GM23338 (cell line): Measurements from ENCODE around the gene EXOC4. TPM values are rescaled to one million over a fixed set of nuclear protein-coding genes. Genes with fewer than 3 reads are reported as not detected.

ENCODE experiments used
- ATAC-seq: fragments of 200-7000 bp; cut with Tn5 transposase; 3 replicates; pipeline ENCODE4 v1.9.1; 2020
- DNase-seq: peaks from one replicate; pipeline ENCODE4 v3.0.0-alpha.2; 2015; ENCODE audit warnings: low spot score
- H2AFZ ChIP-seq: fragments of 200-600 bp; sonication (generic); 2 replicates; pipeline ENCODE4 v1.8.0; 2016; ENCODE audit warnings: antibody characterized with exemption, mild to moderate bottlenecking, moderate library complexity
- H3F3A ChIP-seq: fragments of 200-600 bp; sonication (generic); replicated peaks from 2 replicates; pipeline ENCODE4 v1.8.0; 2017; ENCODE audit warnings: antibody characterized with exemption, mixed run types, low read depth
- H3K27ac ChIP-seq: fragments of 200-600 bp; sonication (generic); 2 replicates; pipeline ENCODE4 v1.6.1; 2016; ENCODE audit warnings: low read depth
- H3K27me3 ChIP-seq: fragments of 200-600 bp; sonication (generic); 2 replicates; pipeline ENCODE4 v1.8.0; 2016; ENCODE audit warnings: mild to moderate bottlenecking, mixed run types, moderate library complexity; ENCODE audit not compliant: insufficient read depth
- H3K36me3 ChIP-seq: fragments of 200-600 bp; sonication (generic); 2 replicates; pipeline ENCODE4 v1.8.0; 2016; ENCODE audit warnings: mild to moderate bottlenecking; ENCODE audit not compliant: insufficient read depth
- H3K4me1 ChIP-seq: fragments of 200-600 bp; sonication (generic); 2 replicates; pipeline ENCODE4 v1.8.0; 2016; ENCODE audit warnings: mild to moderate bottlenecking, moderate library complexity; ENCODE audit not compliant: insufficient read depth
- H3K4me2 ChIP-seq: fragments of 200-600 bp; sonication (generic); 2 replicates; pipeline ENCODE4 v1.7.1; 2017; ENCODE audit warnings: mixed run types
- H3K4me3 ChIP-seq: fragments of 200-600 bp; sonication (generic); 2 replicates; pipeline ENCODE4 v1.6.1; 2016; ENCODE audit warnings: mixed run types
- H3K79me2 ChIP-seq: fragments of 200-600 bp; sonication (generic); replicated peaks from 2 replicates; pipeline ENCODE4 v1.8.0; 2017; ENCODE audit warnings: mild to moderate bottlenecking; ENCODE audit not compliant: insufficient read depth
- H3K9me2 ChIP-seq: fragments of 200-600 bp; sonication (generic); 2 replicates; pipeline ENCODE4 v1.8.0; 2017; ENCODE audit not compliant: insufficient read depth
- H4K20me1 ChIP-seq: fragments of 200-600 bp; sonication (generic); replicated peaks from 2 replicates; pipeline ENCODE4 v1.8.0; 2017; ENCODE audit warnings: mild to moderate bottlenecking; ENCODE audit not compliant: insufficient read depth
- H3K27ac Mint-ChIP-seq: 2 replicates; pipeline ENCODE4 v1.8.0; 2020; ENCODE audit warnings: inconsistent platforms, mild to moderate bottlenecking, moderate library complexity, mixed read lengths
- H3K27me3 Mint-ChIP-seq: 3 replicates; pipeline ENCODE4 v1.8.0; 2022; ENCODE audit warnings: low read depth, mild to moderate bottlenecking, moderate library complexity, mixed read lengths, inconsistent platforms; ENCODE audit not compliant: insufficient read depth, poor library complexity
- H3K36me3 Mint-ChIP-seq: 3 replicates; pipeline ENCODE4 v1.8.0; 2021; ENCODE audit warnings: low read depth, mild to moderate bottlenecking, inconsistent platforms, moderate library complexity, mixed read lengths
- H3K4me1 Mint-ChIP-seq: 3 replicates; pipeline ENCODE4 v1.8.0; 2020; ENCODE audit warnings: mild to moderate bottlenecking, inconsistent platforms, mixed read lengths
- H3K4me3 Mint-ChIP-seq: 3 replicates; pipeline ENCODE4 v1.8.0; 2021; ENCODE audit warnings: moderate library complexity, mild to moderate bottlenecking, inconsistent platforms, mixed read lengths
- H3K9me3 Mint-ChIP-seq: 3 replicates; pipeline ENCODE4 v1.8.0; 2020; ENCODE audit warnings: moderate library complexity, mild to moderate bottlenecking, inconsistent platforms, mixed read lengths
- CREB1 ChIP-seq: fragments of 250-450 bp; sonication (Bioruptor Pico); IDR thresholded peaks from 2 replicates; pipeline ENCODE4 v1.5.0; 2020; ENCODE audit warnings: low read depth, mild to moderate bottlenecking, moderate library complexity
- EZH2 ChIP-seq: fragments of 200-600 bp; sonication (generic); IDR thresholded peaks from one replicate; pipeline ENCODE4 v1.8.0; 2017; ENCODE audit warnings: antibody characterized with exemption, mild to moderate bottlenecking, low read depth; ENCODE audit not compliant: unreplicated experiment
- EZH2phosphoT487 ChIP-seq: fragments of 200-600 bp; sonication (generic); IDR thresholded peaks from one replicate; pipeline ENCODE4 v1.8.1; 2018; ENCODE audit warnings: antibody characterized with exemption; ENCODE audit not compliant: unreplicated experiment
- JUNB ChIP-seq: IDR thresholded peaks from one replicate; pipeline ENCODE4 v1.6.1; 2016; ENCODE audit warnings: antibody characterized with exemption; ENCODE audit not compliant: unreplicated experiment
- NANOG ChIP-seq: IDR thresholded peaks from 2 replicates; pipeline ENCODE4 v1.6.1; 2016; ENCODE audit warnings: antibody characterized with exemption, borderline replicate concordance
- POLR2AphosphoS5 ChIP-seq: IDR thresholded peaks from 2 replicates; pipeline ENCODE4 v1.6.1; 2016; ENCODE audit warnings: antibody characterized with exemption, low read depth
- STAT1 ChIP-seq: IDR thresholded peaks from one replicate; pipeline ENCODE4 v1.6.1; 2016; ENCODE audit warnings: antibody characterized with exemption; ENCODE audit not compliant: unreplicated experiment
- ZNF331 ChIP-seq: fragments of 250-450 bp; sonication (Bioruptor Pico); IDR thresholded peaks from 2 replicates; pipeline ENCODE4 v1.5.0; 2020; ENCODE audit warnings: low read depth, mild to moderate bottlenecking, moderate library complexity
- polyA plus RNA-seq: library from polyadenylated mRNA; unstranded; fragments of >200 nt; fragmentation: Nextera tagmentation; extraction: Ambion mirVana; gene quantifications from 2 replicates; pipeline ENCODE4 v1.2.1, GENCODE V29; 2016
- total RNA-seq: library from RNA; depleted of rRNA; stranded (reverse); fragments of >200 nt; shearing (Covaris generic); gene quantifications from 2 replicates; pipeline ENCODE4 v1.2.3, GENCODE V29; 2014
- TF ChIP-seq, protein P1 (sequence below): IDR thresholded peaks from 2 replicates; pipeline ENCODE4 v1.6.1; 2016; ENCODE audit warnings: antibody characterized with exemption
- TF ChIP-seq, protein P2 (sequence below): IDR thresholded peaks from one replicate; pipeline ENCODE4 v1.6.1; 2018; ENCODE audit warnings: antibody characterized with exemption; ENCODE audit not compliant: unreplicated experiment
- TF ChIP-seq, protein P3 (sequence below), 2 experiments: fragments of 200-600 bp in 1 of 2; sonication (generic) in 1 of 2; conservative IDR thresholded peaks; 2 replicates each; pipeline versions ENCODE4 v1.5.1 to v1.6.1; 2016 to 2017; ENCODE audit warnings: antibody characterized with exemption in 2 of 2, low read depth in 2 of 2, mild to moderate bottlenecking in 2 of 2, moderate library complexity in 1 of 2
- TF ChIP-seq, protein P4 (sequence below): fragments of 250-450 bp; sonication (Bioruptor Pico); IDR thresholded peaks from 2 replicates; pipeline ENCODE4 v1.5.0; 2020; ENCODE audit warnings: mild to moderate bottlenecking, moderate library complexity

Gene EXOC4
- total and polyA plus RNA-seq, 2 experiments from 2014 or later = 37.5 to 52.7 TPM

DNA sequence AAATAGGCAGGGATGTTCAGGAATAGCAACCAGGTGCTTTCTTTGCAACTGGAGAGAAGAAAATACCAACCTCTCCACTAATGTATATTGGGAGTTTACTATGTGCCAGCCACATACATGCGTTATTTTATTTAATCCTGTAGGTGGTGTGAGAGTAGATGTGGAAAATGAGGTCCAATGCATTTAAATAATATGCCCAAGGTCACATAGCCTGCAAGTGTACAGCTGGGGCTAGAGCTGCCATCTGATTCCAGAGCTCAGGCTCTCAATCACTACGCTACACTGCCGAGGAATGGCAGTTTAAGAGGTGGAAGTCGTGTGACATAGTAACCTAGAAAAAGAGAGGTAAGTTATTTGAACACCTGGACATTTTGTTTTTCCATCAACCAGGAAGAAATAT lies 277.0 kb downstream of the EXOC4 start:
- no peak overlapping the region for H3K4me3 ChIP-seq
- H3F3A ChIP-seq = no peaks in the 10 kb centered on the region
- no peak overlapping the region for H2AFZ ChIP-seq
- no peak overlapping the region for H3K27ac ChIP-seq
- Mint-ChIP-seq H3K9me3 (no peaks in the 10 kb centered on the region), H3K27me3 (no peaks in the 10 kb centered on the region), H3K4me3 (no peak overlapping the region), H3K36me3 (no peaks in the 10 kb centered on the region), H3K4me1 (peaks cover 30% of the 10 kb centered on the region), H3K27ac (no peak overlapping the region)
- H3K4me2 ChIP-seq = no peak overlapping the region
- H3K79me2 ChIP-seq = no peaks in the 10 kb centered on the region
- no peak for ATAC-seq
- TF ChIP-seq JUNB (no peak), EZH2 (no peak), ZNF331 (CRISPR knock-in tag) (no peak), EZH2phosphoT487 (no peak), STAT1 (no peak), CREB1 (no peak), NANOG (no peak), POLR2AphosphoS5 (no peak)
- TF ChIP-seq, protein P1, sequence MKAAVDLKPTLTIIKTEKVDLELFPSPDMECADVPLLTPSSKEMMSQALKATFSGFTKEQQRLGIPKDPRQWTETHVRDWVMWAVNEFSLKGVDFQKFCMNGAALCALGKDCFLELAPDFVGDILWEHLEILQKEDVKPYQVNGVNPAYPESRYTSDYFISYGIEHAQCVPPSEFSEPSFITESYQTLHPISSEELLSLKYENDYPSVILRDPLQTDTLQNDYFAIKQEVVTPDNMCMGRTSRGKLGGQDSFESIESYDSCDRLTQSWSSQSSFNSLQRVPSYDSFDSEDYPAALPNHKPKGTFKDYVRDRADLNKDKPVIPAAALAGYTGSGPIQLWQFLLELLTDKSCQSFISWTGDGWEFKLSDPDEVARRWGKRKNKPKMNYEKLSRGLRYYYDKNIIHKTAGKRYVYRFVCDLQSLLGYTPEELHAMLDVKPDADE = no peak
- TF ChIP-seq, protein P2, sequence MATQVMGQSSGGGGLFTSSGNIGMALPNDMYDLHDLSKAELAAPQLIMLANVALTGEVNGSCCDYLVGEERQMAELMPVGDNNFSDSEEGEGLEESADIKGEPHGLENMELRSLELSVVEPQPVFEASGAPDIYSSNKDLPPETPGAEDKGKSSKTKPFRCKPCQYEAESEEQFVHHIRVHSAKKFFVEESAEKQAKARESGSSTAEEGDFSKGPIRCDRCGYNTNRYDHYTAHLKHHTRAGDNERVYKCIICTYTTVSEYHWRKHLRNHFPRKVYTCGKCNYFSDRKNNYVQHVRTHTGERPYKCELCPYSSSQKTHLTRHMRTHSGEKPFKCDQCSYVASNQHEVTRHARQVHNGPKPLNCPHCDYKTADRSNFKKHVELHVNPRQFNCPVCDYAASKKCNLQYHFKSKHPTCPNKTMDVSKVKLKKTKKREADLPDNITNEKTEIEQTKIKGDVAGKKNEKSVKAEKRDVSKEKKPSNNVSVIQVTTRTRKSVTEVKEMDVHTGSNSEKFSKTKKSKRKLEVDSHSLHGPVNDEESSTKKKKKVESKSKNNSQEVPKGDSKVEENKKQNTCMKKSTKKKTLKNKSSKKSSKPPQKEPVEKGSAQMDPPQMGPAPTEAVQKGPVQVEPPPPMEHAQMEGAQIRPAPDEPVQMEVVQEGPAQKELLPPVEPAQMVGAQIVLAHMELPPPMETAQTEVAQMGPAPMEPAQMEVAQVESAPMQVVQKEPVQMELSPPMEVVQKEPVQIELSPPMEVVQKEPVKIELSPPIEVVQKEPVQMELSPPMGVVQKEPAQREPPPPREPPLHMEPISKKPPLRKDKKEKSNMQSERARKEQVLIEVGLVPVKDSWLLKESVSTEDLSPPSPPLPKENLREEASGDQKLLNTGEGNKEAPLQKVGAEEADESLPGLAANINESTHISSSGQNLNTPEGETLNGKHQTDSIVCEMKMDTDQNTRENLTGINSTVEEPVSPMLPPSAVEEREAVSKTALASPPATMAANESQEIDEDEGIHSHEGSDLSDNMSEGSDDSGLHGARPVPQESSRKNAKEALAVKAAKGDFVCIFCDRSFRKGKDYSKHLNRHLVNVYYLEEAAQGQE = no peak
- TF ChIP-seq, protein P3, sequence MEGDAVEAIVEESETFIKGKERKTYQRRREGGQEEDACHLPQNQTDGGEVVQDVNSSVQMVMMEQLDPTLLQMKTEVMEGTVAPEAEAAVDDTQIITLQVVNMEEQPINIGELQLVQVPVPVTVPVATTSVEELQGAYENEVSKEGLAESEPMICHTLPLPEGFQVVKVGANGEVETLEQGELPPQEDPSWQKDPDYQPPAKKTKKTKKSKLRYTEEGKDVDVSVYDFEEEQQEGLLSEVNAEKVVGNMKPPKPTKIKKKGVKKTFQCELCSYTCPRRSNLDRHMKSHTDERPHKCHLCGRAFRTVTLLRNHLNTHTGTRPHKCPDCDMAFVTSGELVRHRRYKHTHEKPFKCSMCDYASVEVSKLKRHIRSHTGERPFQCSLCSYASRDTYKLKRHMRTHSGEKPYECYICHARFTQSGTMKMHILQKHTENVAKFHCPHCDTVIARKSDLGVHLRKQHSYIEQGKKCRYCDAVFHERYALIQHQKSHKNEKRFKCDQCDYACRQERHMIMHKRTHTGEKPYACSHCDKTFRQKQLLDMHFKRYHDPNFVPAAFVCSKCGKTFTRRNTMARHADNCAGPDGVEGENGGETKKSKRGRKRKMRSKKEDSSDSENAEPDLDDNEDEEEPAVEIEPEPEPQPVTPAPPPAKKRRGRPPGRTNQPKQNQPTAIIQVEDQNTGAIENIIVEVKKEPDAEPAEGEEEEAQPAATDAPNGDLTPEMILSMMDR (conservative IDR thresholded peaks at IDR 0.05; ENCODE audit: low read depth in 2 of 2) = no peak
- TF ChIP-seq, protein P4, sequence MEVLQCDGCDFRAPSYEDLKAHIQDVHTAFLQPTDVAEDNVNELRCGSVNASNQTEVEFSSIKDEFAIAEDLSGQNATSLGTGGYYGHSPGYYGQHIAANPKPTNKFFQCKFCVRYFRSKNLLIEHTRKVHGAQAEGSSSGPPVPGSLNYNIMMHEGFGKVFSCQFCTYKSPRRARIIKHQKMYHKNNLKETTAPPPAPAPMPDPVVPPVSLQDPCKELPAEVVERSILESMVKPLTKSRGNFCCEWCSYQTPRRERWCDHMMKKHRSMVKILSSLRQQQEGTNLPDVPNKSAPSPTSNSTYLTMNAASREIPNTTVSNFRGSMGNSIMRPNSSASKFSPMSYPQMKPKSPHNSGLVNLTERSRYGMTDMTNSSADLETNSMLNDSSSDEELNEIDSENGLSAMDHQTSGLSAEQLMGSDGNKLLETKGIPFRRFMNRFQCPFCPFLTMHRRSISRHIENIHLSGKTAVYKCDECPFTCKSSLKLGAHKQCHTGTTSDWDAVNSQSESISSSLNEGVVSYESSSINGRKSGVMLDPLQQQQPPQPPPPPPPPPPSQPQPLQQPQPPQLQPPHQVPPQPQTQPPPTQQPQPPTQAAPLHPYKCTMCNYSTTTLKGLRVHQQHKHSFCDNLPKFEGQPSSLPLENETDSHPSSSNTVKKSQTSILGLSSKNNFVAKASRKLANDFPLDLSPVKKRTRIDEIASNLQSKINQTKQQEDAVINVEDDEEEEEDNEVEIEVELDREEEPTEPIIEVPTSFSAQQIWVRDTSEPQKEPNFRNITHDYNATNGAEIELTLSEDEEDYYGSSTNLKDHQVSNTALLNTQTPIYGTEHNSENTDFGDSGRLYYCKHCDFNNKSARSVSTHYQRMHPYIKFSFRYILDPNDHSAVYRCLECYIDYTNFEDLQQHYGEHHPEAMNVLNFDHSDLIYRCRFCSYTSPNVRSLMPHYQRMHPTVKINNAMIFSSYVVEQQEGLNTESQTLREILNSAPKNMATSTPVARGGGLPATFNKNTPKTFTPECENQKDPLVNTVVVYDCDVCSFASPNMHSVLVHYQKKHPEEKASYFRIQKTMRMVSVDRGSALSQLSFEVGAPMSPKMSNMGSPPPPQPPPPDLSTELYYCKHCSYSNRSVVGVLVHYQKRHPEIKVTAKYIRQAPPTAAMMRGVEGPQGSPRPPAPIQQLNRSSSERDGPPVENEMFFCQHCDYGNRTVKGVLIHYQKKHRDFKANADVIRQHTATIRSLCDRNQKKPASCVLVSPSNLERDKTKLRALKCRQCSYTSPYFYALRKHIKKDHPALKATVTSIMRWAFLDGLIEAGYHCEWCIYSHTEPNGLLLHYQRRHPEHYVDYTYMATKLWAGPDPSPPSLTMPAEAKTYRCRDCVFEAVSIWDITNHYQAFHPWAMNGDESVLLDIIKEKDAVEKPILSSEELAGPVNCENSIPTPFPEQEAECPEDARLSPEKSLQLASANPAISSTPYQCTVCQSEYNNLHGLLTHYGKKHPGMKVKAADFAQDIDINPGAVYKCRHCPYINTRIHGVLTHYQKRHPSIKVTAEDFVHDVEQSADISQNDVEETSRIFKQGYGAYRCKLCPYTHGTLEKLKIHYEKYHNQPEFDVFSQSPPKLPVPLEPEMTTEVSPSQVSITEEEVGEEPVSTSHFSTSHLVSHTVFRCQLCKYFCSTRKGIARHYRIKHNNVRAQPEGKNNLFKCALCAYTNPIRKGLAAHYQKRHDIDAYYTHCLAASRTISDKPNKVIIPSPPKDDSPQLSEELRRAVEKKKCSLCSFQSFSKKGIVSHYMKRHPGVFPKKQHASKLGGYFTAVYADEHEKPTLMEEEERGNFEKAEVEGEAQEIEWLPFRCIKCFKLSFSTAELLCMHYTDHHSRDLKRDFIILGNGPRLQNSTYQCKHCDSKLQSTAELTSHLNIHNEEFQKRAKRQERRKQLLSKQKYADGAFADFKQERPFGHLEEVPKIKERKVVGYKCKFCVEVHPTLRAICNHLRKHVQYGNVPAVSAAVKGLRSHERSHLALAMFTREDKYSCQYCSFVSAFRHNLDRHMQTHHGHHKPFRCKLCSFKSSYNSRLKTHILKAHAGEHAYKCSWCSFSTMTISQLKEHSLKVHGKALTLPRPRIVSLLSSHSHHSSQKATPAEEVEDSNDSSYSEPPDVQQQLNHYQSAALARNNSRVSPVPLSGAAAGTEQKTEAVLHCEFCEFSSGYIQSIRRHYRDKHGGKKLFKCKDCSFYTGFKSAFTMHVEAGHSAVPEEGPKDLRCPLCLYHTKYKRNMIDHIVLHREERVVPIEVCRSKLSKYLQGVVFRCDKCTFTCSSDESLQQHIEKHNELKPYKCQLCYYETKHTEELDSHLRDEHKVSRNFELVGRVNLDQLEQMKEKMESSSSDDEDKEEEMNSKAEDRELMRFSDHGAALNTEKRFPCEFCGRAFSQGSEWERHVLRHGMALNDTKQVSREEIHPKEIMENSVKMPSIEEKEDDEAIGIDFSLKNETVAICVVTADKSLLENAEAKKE (CRISPR knock-in tag) = no peak
- no peaks in the 10 kb centered on the region for H3K9me2 ChIP-seq
- H3K4me1 ChIP-seq = peaks cover 9% of the 10 kb centered on the region
- DNase-seq = no peak
- H4K20me1 ChIP-seq = no peaks in the 10 kb centered on the region
- no peaks in the 10 kb centered on the region for H3K36me3 ChIP-seq
- H3K27me3 ChIP-seq = no peaks in the 10 kb centered on the region
